Measurements from ENCODE around the gene MPPE1. TPM values are rescaled to one million over a fixed set of nuclear protein-coding genes. Genes with fewer than 3 reads are reported as not detected.

Gene MPPE1
- total RNA-seq, 6 experiments from 2014 or later, result 23.2 to 40.9 (median 30.7) TPM

DNA sequence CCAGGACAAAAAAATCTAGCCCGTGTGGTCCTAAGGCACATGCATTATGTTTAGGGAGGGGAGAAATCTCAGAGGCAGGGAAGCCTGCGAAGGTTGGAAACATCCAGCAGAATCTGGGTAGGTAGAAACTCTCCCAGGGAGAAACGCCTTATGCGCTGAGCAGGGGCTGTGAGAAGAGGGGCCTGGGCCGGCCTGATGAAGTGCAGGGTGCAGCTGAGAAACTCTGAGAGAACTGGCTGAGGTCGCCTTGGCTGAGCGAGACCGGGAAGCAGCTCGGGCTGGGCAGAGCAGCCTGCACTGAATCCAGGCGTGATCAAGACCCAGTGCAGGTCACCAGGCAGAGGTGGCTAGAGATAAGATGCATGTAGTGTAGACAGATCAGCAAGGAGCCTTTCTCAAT is 41.8 kb downstream of the MPPE1 start:
- H3K4me1 ChIP-seq, result no peaks in the 10 kb centered on the region
- intact Hi-C loops (cut with DNase I), result no loop called here
- DNase-seq (no peak), ATAC-seq (no peak)
- no peaks in the 10 kb centered on the region for H3K9me3 ChIP-seq
- no peak overlapping the region for H3K27ac ChIP-seq
- no peaks in the 10 kb centered on the region for H3K36me3 ChIP-seq
- H3K27me3 ChIP-seq, result no peaks in the 10 kb centered on the region
- WGBS (ENCODE audit: insufficient coverage, low coverage, low lambda C conversion rate, missing lambda C conversion rate), result 80% methylated on average over 8 of the region's 10 CpGs
- TF ChIP-seq POLR2A (IDR thresholded peaks at IDR 0.05), result no peak
- TF ChIP-seq, protein P1, sequence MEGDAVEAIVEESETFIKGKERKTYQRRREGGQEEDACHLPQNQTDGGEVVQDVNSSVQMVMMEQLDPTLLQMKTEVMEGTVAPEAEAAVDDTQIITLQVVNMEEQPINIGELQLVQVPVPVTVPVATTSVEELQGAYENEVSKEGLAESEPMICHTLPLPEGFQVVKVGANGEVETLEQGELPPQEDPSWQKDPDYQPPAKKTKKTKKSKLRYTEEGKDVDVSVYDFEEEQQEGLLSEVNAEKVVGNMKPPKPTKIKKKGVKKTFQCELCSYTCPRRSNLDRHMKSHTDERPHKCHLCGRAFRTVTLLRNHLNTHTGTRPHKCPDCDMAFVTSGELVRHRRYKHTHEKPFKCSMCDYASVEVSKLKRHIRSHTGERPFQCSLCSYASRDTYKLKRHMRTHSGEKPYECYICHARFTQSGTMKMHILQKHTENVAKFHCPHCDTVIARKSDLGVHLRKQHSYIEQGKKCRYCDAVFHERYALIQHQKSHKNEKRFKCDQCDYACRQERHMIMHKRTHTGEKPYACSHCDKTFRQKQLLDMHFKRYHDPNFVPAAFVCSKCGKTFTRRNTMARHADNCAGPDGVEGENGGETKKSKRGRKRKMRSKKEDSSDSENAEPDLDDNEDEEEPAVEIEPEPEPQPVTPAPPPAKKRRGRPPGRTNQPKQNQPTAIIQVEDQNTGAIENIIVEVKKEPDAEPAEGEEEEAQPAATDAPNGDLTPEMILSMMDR (IDR thresholded peaks at IDR 0.05), result no peak
- H3K4me3 ChIP-seq, result no peak overlapping the region

DNA sequence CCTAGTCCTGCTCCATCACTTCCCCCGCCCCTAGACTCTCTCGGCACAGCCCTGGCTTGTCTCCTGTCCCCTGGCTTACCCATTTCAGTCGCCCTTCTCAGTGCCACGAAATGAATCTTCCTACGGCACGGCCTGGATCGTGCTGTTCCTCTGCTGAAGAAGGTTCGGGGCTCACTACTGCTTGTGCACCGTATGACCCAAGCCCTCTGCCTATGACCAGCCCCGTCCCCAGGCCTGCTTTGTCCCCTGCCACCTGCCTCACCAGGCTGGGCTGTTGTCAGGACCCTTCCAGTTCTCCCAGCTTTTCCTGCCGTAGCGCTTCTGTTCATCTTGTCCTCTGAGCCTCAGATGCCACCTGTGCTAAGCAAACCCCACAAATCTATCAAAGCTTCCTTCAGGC is 43.0 kb downstream of the MPPE1 start:
- no peaks in the 10 kb centered on the region for H3K36me3 ChIP-seq
- no peak for ATAC-seq
- no peak overlapping the region for H3K4me3 ChIP-seq
- H3K27me3 ChIP-seq, result no peaks in the 10 kb centered on the region
- no peaks in the 10 kb centered on the region for H3K9me3 ChIP-seq
- WGBS (ENCODE audit: insufficient coverage, low coverage, low lambda C conversion rate, missing lambda C conversion rate), result 83% methylated on average over 10 of the region's 12 CpGs
- no peak for DNase-seq
- H3K4me1 ChIP-seq, result no peaks in the 10 kb centered on the region
- TF ChIP-seq, protein P1 (IDR thresholded peaks at IDR 0.05), result no peak
- TF ChIP-seq POLR2A (IDR thresholded peaks at IDR 0.05), result no peak
- no peak overlapping the region for H3K27ac ChIP-seq
- intact Hi-C loops (cut with DNase I), result no loop called here

DNA sequence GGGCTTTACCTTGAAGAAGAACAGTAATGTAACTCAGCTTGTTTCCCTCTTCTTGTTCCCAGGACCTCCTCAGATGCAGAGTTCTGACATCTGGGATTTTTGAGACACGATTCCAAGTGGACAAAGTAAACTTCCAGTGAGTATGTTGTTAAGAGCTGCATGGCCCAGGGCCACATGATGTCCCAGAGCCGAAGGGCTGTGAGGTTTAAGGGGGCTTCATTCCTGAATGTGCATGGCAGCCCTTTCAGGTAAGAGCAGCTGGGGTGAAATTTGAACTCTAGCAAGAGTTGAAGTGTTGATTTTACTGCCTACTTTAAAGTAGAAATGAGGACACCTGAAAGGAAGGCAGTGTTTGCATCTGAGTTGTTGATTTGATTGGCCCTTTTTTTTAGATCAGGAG is 43.6 kb downstream of the MPPE1 start:
- no peaks in the 10 kb centered on the region for H3K4me1 ChIP-seq
- DNase-seq (no peak), ATAC-seq (no peak)
- H3K9me3 ChIP-seq, result no peaks in the 10 kb centered on the region
- TF ChIP-seq, protein P1 (IDR thresholded peaks at IDR 0.05), result no peak
- no peak for TF ChIP-seq POLR2A (IDR thresholded peaks at IDR 0.05)
- intact Hi-C loops (cut with DNase I), result no loop called here
- H3K4me3 ChIP-seq, result no peak overlapping the region
- H3K27ac ChIP-seq, result no peak overlapping the region
- no peaks in the 10 kb centered on the region for H3K27me3 ChIP-seq
- WGBS (ENCODE audit: insufficient coverage, low coverage, low lambda C conversion rate, missing lambda C conversion rate), result 65% methylated on average over 2 of the region's 2 CpGs
- H3K36me3 ChIP-seq, result no peaks in the 10 kb centered on the region

DNA sequence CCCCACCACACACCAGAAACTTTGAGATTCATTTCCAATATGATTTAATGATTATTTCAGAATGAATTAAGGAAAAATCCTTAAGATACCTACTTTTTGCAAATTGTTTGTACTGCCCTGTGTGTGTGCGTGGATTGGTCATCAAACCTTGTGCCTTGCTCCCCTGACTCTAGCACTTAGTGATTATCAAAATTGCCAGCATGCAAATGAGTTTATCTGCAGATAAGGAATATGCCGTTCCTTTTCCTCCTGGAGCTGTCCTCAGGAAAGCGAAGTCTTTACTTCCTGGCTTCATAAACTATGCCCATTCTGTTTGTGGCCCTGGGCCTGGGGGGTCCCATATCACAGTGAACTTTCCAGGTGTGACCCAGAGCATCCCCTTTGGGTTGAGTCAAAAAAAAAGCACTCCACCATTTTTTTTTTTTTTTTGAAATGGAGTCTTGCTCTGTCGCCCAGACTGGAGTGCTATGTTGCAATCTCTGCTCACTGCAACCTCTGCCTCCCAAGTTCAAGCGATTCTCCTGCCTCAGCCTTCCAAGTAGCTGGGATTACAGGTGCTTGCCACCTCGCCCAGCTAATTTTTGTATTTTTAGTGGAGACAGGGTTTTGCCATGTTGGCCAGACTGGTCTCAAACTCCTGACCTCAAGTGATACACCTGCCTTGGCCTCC is 45.5 kb downstream of the MPPE1 start:
- H3K27ac ChIP-seq, result no peak overlapping the region
- 68% methylated on average over 6 of the region's 6 CpGs for WGBS (ENCODE audit: insufficient coverage, low coverage, low lambda C conversion rate, missing lambda C conversion rate)

More for the DNA sequence above, 45.5 kb downstream of the MPPE1 start:
- Histone ChIP-seq H3K27me3 (no peaks in the 10 kb centered on the region), H3K4me3 (no peak overlapping the region), H3K9me3 (no peaks in the 10 kb centered on the region), H3K4me1 (no peaks in the 10 kb centered on the region), H3K36me3 (no peaks in the 10 kb centered on the region)
- DNase-seq (no peak), ATAC-seq (no peak)
- no peak for TF ChIP-seq POLR2A (IDR thresholded peaks at IDR 0.05)
- TF ChIP-seq, protein P1 (IDR thresholded peaks at IDR 0.05), result no peak
- intact Hi-C loops (cut with DNase I), result no loop called here

All from right lobe of liver (tissue), 6 donors.